Liver (tissue), 9 donors: ENCODE results near the gene GNAO1. TPM values are rescaled to one million over a fixed set of nuclear protein-coding genes. Genes with fewer than 3 reads are reported as not detected.

Experiments
- DNase-seq: peaks from one replicate; pipeline ENCODE4 v3.0.0-alpha.2; 2017; ENCODE audit warnings: low spot score
- H3K27ac ChIP-seq, 2 donors: one replicate each; pipeline ENCODE4 v1.7.0; 2013; ENCODE audit warnings: inconsistent platforms in 2 of 2, low read length in 2 of 2, control low read depth in 1 of 2, low read depth in 1 of 2, mild to moderate bottlenecking in 1 of 2
- H3K27me3 ChIP-seq, 4 donors: one replicate each; pipeline versions ENCODE4 v1.6.1 to v1.7.0; 2013; ENCODE audit warnings: low read length in 3 of 4, inconsistent platforms in 1 of 4, mild to moderate bottlenecking in 1 of 4, moderate library complexity in 1 of 4; ENCODE audit not compliant: control insufficient read depth in 4 of 4, insufficient read depth in 4 of 4
- H3K36me3 ChIP-seq, 4 donors: one replicate each; pipeline versions ENCODE4 v1.6.1 to v1.7.0; 2013; ENCODE audit warnings: low read length in 3 of 4, mild to moderate bottlenecking in 3 of 4, low read depth in 1 of 4, moderate library complexity in 1 of 4; ENCODE audit not compliant: control insufficient read depth in 4 of 4, insufficient read depth in 3 of 4
- H3K4me1 ChIP-seq, 4 donors: one replicate each; pipeline versions ENCODE4 v1.6.1 to v1.7.0; 2013; ENCODE audit warnings: low read length in 3 of 4, mild to moderate bottlenecking in 3 of 4, moderate library complexity in 1 of 4; ENCODE audit not compliant: control insufficient read depth in 4 of 4, insufficient read depth in 4 of 4
- H3K4me3 ChIP-seq, 3 donors: one replicate each; pipeline versions ENCODE4 v1.6.1 to v1.7.0; 2013; ENCODE audit warnings: low read length in 3 of 3, control low read depth in 1 of 3, low read depth in 1 of 3, mild to moderate bottlenecking in 1 of 3
- H3K9ac ChIP-seq, 2 donors: one replicate each; pipeline ENCODE4 v1.7.0; 2013; ENCODE audit warnings: low read length in 2 of 2, mild to moderate bottlenecking in 2 of 2, moderate library complexity in 2 of 2, control low read depth in 1 of 2, low read depth in 1 of 2
- H3K9me3 ChIP-seq, 4 donors: one replicate each; pipeline versions ENCODE4 v1.6.1 to v1.7.0; 2013; ENCODE audit warnings: low read length in 3 of 4; ENCODE audit not compliant: control insufficient read depth in 4 of 4
- ATF3 ChIP-seq: IDR thresholded peaks from 2 replicates; pipeline ENCODE4 v1.6.1; 2016; ENCODE audit warnings: antibody characterized with exemption
- GABPA ChIP-seq, 2 donors: IDR thresholded peaks in 1 of 2; conservative IDR thresholded peaks in 1 of 2; 2 replicates each; pipeline ENCODE4 v1.6.1; 2016; ENCODE audit warnings: antibody characterized with exemption in 2 of 2, mild to moderate bottlenecking in 1 of 2, moderate library complexity in 1 of 2
- HNF4A ChIP-seq, 2 donors: conservative IDR thresholded peaks; 2 replicates each; pipeline ENCODE4 v1.6.1; 2016; ENCODE audit warnings: antibody characterized with exemption in 2 of 2, mild to moderate bottlenecking in 2 of 2
- JUND ChIP-seq, 2 donors: IDR thresholded peaks; 2 replicates each; pipeline ENCODE4 v1.6.1; 2016; ENCODE audit warnings: antibody characterized with exemption in 2 of 2
- NR2F2 ChIP-seq: IDR thresholded peaks from 2 replicates; pipeline ENCODE4 v1.6.1; 2016; ENCODE audit warnings: antibody characterized with exemption
- RAD21 ChIP-seq, 2 donors: IDR thresholded peaks; 2 replicates each; pipeline ENCODE4 v1.6.1; 2016; ENCODE audit warnings: antibody characterized with exemption in 2 of 2, mild to moderate bottlenecking in 2 of 2
- RXRA ChIP-seq, 2 donors: IDR thresholded peaks; 2 replicates each; pipeline ENCODE4 v1.6.1; 2017 to 2018; ENCODE audit warnings: antibody characterized with exemption in 2 of 2, mild to moderate bottlenecking in 1 of 2
- SP1 ChIP-seq: IDR thresholded peaks from 2 replicates; pipeline ENCODE4 v1.6.1; 2018; ENCODE audit warnings: antibody characterized with exemption, mild to moderate bottlenecking
- WGBS: extraction: QIAGEN DNeasy Blood & Tissue Kit; methylation state at CpG from one replicate; pipeline ENCODE4 v1.1.7; 2013; 5-methylcytosine and 5-hydroxymethylcytosine counted together
- polyA plus RNA-seq, 2 donors: library from polyadenylated mRNA; stranded (reverse) in 1 of 2; unstranded in 1 of 2; fragments of 200-250 nt in 1 of 2; fragments of >200 nt in 1 of 2; fragmentation: Nextera tagmentation in 1 of 2; extraction: Ambion mirVana in 1 of 2; gene quantifications; one replicate each; pipeline versions ENCODE4 v1.2.1 to v1.2.3, GENCODE V29; 2013 to 2015
- total RNA-seq, 2 donors: library from RNA; depleted of rRNA; stranded (reverse); fragments of >200 nt; gene quantifications; one replicate each; pipeline ENCODE4 v1.2.3, GENCODE V29; 2014
- TF ChIP-seq, protein P1 (sequence below): IDR thresholded peaks from 2 replicates; pipeline ENCODE4 v1.6.1; 2016; ENCODE audit warnings: antibody characterized with exemption
- TF ChIP-seq, protein P2 (sequence below): IDR thresholded peaks from 2 replicates; pipeline ENCODE4 v1.6.1; 2016; ENCODE audit warnings: antibody characterized with exemption, mild to moderate bottlenecking
- TF ChIP-seq, protein P3 (sequence below): fragments of 150-350 bp; IDR thresholded peaks from 2 replicates; pipeline ENCODE4 v1.5.1; 2017; ENCODE audit warnings: improper control_type of control experiment, low read depth, low read length; ENCODE audit not compliant: missing input control
- donor health status: healthy.
- donor health status: healthy.
- donor health status: healthy.
- donor health status: healthy.
- donor health status: healthy.

GNAO1 gene
- total and polyA plus RNA-seq, 4 donors, result 0.61 to 15.1 (median 7.0) TPM

DNA sequence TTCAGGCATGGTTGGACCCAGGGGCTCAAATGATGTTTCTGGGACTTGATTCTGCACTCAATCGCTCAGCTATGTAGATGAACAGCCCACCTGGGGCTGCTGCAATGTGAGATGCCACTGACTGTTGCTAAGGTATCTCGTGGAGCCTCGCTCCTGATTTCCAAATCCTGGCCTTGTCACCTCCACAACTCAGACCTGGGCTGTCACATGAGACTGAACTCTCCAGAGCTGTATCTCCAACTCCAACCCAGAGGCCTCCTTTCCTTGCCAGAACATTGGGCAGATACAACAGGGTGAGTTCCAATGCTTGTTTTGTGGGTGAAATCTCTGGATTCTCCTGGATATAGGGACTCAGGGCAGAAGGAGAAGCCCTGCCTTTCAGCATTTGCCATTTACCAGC is 79.5 kb downstream of the GNAO1 start:
- no peak for DNase-seq
- peaks cover 5 to 24% (median 19%) of the 10 kb centered on the region in 4 donors for H3K4me1 ChIP-seq
- TF ChIP-seq HNF4A (conservative IDR thresholded peaks at IDR 0.05) (peak in 1 of 2 donors; percentile 12), JUND (IDR thresholded peaks at IDR 0.05) (no peak), ATF3 (no peak), RXRA (IDR thresholded peaks at IDR 0.05) (no peak), RAD21 (IDR thresholded peaks at IDR 0.05) (peak in 1 of 2 donors; percentile 18), NR2F2 (no peak), GABPA (IDR thresholded peaks at IDR 0.05 in 1 of 2, conservative IDR thresholded peaks at IDR 0.05 in 1 of 2) (no peak)
- TF ChIP-seq, protein P1, sequence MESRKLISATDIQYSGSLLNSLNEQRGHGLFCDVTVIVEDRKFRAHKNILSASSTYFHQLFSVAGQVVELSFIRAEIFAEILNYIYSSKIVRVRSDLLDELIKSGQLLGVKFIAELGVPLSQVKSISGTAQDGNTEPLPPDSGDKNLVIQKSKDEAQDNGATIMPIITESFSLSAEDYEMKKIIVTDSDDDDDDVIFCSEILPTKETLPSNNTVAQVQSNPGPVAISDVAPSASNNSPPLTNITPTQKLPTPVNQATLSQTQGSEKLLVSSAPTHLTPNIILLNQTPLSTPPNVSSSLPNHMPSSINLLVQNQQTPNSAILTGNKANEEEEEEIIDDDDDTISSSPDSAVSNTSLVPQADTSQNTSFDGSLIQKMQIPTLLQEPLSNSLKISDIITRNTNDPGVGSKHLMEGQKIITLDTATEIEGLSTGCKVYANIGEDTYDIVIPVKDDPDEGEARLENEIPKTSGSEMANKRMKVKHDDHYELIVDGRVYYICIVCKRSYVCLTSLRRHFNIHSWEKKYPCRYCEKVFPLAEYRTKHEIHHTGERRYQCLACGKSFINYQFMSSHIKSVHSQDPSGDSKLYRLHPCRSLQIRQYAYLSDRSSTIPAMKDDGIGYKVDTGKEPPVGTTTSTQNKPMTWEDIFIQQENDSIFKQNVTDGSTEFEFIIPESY, result no peak
- TF ChIP-seq, protein P2, sequence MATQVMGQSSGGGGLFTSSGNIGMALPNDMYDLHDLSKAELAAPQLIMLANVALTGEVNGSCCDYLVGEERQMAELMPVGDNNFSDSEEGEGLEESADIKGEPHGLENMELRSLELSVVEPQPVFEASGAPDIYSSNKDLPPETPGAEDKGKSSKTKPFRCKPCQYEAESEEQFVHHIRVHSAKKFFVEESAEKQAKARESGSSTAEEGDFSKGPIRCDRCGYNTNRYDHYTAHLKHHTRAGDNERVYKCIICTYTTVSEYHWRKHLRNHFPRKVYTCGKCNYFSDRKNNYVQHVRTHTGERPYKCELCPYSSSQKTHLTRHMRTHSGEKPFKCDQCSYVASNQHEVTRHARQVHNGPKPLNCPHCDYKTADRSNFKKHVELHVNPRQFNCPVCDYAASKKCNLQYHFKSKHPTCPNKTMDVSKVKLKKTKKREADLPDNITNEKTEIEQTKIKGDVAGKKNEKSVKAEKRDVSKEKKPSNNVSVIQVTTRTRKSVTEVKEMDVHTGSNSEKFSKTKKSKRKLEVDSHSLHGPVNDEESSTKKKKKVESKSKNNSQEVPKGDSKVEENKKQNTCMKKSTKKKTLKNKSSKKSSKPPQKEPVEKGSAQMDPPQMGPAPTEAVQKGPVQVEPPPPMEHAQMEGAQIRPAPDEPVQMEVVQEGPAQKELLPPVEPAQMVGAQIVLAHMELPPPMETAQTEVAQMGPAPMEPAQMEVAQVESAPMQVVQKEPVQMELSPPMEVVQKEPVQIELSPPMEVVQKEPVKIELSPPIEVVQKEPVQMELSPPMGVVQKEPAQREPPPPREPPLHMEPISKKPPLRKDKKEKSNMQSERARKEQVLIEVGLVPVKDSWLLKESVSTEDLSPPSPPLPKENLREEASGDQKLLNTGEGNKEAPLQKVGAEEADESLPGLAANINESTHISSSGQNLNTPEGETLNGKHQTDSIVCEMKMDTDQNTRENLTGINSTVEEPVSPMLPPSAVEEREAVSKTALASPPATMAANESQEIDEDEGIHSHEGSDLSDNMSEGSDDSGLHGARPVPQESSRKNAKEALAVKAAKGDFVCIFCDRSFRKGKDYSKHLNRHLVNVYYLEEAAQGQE, result no peak
- TF ChIP-seq, protein P3, sequence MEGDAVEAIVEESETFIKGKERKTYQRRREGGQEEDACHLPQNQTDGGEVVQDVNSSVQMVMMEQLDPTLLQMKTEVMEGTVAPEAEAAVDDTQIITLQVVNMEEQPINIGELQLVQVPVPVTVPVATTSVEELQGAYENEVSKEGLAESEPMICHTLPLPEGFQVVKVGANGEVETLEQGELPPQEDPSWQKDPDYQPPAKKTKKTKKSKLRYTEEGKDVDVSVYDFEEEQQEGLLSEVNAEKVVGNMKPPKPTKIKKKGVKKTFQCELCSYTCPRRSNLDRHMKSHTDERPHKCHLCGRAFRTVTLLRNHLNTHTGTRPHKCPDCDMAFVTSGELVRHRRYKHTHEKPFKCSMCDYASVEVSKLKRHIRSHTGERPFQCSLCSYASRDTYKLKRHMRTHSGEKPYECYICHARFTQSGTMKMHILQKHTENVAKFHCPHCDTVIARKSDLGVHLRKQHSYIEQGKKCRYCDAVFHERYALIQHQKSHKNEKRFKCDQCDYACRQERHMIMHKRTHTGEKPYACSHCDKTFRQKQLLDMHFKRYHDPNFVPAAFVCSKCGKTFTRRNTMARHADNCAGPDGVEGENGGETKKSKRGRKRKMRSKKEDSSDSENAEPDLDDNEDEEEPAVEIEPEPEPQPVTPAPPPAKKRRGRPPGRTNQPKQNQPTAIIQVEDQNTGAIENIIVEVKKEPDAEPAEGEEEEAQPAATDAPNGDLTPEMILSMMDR, result no peak
- no peaks in the 10 kb centered on the region for H3K9me3 ChIP-seq
- no peak overlapping the region for H3K4me3 ChIP-seq
- H3K36me3 ChIP-seq, result peaks cover 0 to 5% (median 1%) of the 10 kb centered on the region in 4 donors
- H3K27ac ChIP-seq, result peak overlapping the region in 1 of 2 donors; percentile 14
- H3K9ac ChIP-seq, result no peak overlapping the region
- WGBS, result 69% methylated on average over 3 of the region's 3 CpGs
- H3K27me3 ChIP-seq, result no peaks in the 10 kb centered on the region

DNA sequence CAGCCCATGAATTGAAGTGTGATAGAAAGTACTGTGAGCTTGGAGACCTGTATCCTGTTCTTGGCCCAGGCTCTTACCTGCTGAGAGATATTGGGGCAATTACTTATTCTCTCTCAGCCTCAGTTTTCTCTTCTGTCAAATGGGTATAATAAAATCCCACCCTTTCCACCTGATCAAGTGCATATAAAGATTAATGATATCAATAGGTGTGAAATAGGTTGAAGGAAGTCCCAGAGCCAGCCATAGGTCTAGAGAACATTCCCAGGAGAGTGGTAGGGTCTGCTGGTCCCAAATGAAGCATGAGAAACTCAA is 81.2 kb downstream of the GNAO1 start:
- TF ChIP-seq SP1, result no peak
- H3K4me1 ChIP-seq, result peaks cover 5 to 24% (median 16%) of the 10 kb centered on the region in 4 donors
- no peaks in the 10 kb centered on the region for H3K27me3 ChIP-seq
- no peak overlapping the region for H3K27ac ChIP-seq
- DNase-seq, result no peak
- H3K9me3 ChIP-seq, result no peaks in the 10 kb centered on the region
- H3K36me3 ChIP-seq, result peaks cover 0 to 12% (median 4%) of the 10 kb centered on the region in 4 donors
- H3K4me3 ChIP-seq, result no peak overlapping the region
- H3K9ac ChIP-seq, result no peak overlapping the region
